ENCODE measurements around the gene IL2. TPM values are rescaled to one million over a fixed set of nuclear protein-coding genes. Genes with fewer than 3 reads are reported as not detected.

Gene IL2
- total RNA-seq, 1 experiment from 2014 or later: 1.3 TPM

Other genes starting within 250 kb of the IL2 start
- gene ADAD1, start 77.7 kb downstream of the IL2 start, total RNA-seq (2021; ENCODE audit: unreplicated experiment): not detected
- 0.12 TPM for gene IL21, start 164.3 kb upstream of the IL2 start, total RNA-seq (2021; ENCODE audit: unreplicated experiment)